K562 (cell line): ENCODE results near the gene TMEM43. TPM values are rescaled to one million over a fixed set of nuclear protein-coding genes. Genes with fewer than 3 reads are reported as not detected.

ENCODE experiments used
- CBX1 ChIP-seq: sonication (generic); IDR thresholded peaks from 2 replicates; pipeline ENCODE4 v1.6.1; 2016; ENCODE audit warnings: antibody characterized with exemption, low read depth, mild to moderate bottlenecking
- CBX3 ChIP-seq, 2 experiments: IDR thresholded peaks; 1 replicate in 1 of 2; 2 replicates in 1 of 2; pipeline ENCODE4 v1.6.1; 2012; ENCODE audit warnings: inconsistent platforms in 2 of 2, low read length in 2 of 2, borderline replicate concordance in 1 of 2, control low read depth in 1 of 2
- CBX5 ChIP-seq: IDR thresholded peaks from 2 replicates; pipeline ENCODE4 v1.6.1; 2014; ENCODE audit warnings: low read depth, borderline replicate concordance
- FOS ChIP-seq: IDR thresholded peaks from 3 replicates; pipeline ENCODE4 v1.6.1; 2011; ENCODE audit not compliant: insufficient read length; ENCODE audit errors: extremely low read depth
- IRF2 ChIP-seq: sonication (generic); formaldehyde crosslinking; IDR thresholded peaks from 2 replicates; pipeline ENCODE4 v1.8.1; 2022; ENCODE audit warnings: mild to moderate bottlenecking, missing genetic modification reagents
- MECOM ChIP-seq: fragments of 250-450 bp; sonication (Bioruptor Pico); IDR thresholded peaks from 2 replicates; pipeline ENCODE4 v1.8.0; 2022; ENCODE audit warnings: inconsistent platforms
- NR3C1 ChIP-seq: sonication (generic); formaldehyde crosslinking; IDR thresholded peaks from 2 replicates; pipeline ENCODE4 v1.8.1; 2022; ENCODE audit warnings: missing genetic modification reagents
- POLR3G ChIP-seq: IDR thresholded peaks from 2 replicates; pipeline ENCODE4 v1.6.1; 2011; ENCODE audit not compliant: insufficient read length, insufficient replicate concordance; ENCODE audit errors: extremely low read depth
- RBM17 ChIP-seq: fragments of 200-400 bp; formaldehyde crosslinking; IDR thresholded peaks from 2 replicates; pipeline ENCODE4 v1.6.1; 2017; ENCODE audit warnings: low read depth, mild to moderate bottlenecking, low read length, borderline replicate concordance
- SLC30A9 ChIP-seq: fragments of 250-450 bp; sonication (Bioruptor Pico); IDR thresholded peaks from 2 replicates; pipeline ENCODE4 v1.8.0; 2022; ENCODE audit warnings: mild to moderate bottlenecking, moderate library complexity
- SMARCE1 ChIP-seq: fragments of 450-650 bp; IDR thresholded peaks from 2 replicates; pipeline ENCODE4 v1.7.1; 2016; ENCODE audit warnings: mild to moderate bottlenecking
- TCF3 ChIP-seq: sonication (generic); formaldehyde crosslinking; IDR thresholded peaks from 2 replicates; pipeline ENCODE4 v1.4.0; 2020; ENCODE audit warnings: mild to moderate bottlenecking, missing genetic modification reagents
- XRCC5 ChIP-seq: fragments of 200-400 bp; formaldehyde crosslinking; IDR thresholded peaks from 2 replicates; pipeline ENCODE4 v1.6.1; 2017; ENCODE audit warnings: low read depth, mild to moderate bottlenecking, low read length
- ZBTB17 ChIP-seq: fragments of 450-650 bp; formaldehyde crosslinking; IDR thresholded peaks from 2 replicates; pipeline ENCODE4 v1.4.0; 2020; ENCODE audit warnings: mild to moderate bottlenecking
- ZFP36 ChIP-seq: fragments of 150-350 bp; IDR thresholded peaks from 2 replicates; pipeline ENCODE4 v1.6.1; 2018; ENCODE audit warnings: low read length, low read depth; ENCODE audit not compliant: partially characterized antibody
- ZNF134 ChIP-seq: fragments of 250-450 bp; sonication (Bioruptor Pico); conservative IDR thresholded peaks from 2 replicates; pipeline ENCODE4 v1.4.0; 2020
- ZNF24 ChIP-seq: fragments of 450-650 bp; IDR thresholded peaks from 2 replicates; pipeline ENCODE4 v1.6.1; 2016
- ZNF274 ChIP-seq: IDR thresholded peaks from 2 replicates; pipeline ENCODE4 v1.6.1; 2011; ENCODE audit warnings: low read depth, mild to moderate bottlenecking, low read length, moderate library complexity, borderline replicate concordance
- ZNF282 ChIP-seq: sonication (generic); formaldehyde crosslinking; IDR thresholded peaks from 2 replicates; pipeline ENCODE4 v1.8.1; 2023; ENCODE audit warnings: missing genetic modification reagents
- ZNF445 ChIP-seq: fragments of 250-450 bp; sonication (Bioruptor Pico); IDR thresholded peaks from 2 replicates; pipeline ENCODE4 v1.4.0; 2020; ENCODE audit warnings: low read depth, mild to moderate bottlenecking, moderate library complexity
- ZNF707 ChIP-seq: fragments of 250-450 bp; sonication (Bioruptor Pico); conservative IDR thresholded peaks from 2 replicates; pipeline ENCODE4 v1.8.0; 2022; ENCODE audit warnings: inconsistent platforms, mild to moderate bottlenecking, moderate library complexity
- polyA plus RNA-seq, 8 experiments: library from polyadenylated mRNA; depleted of rRNA in 4 of 8; stranded (reverse) in 5 of 8; unstranded in 3 of 8; fragments of >200 nt; fragmentation: Nextera tagmentation in 2 of 8; fragmentation: Illumina TruSeq in 1 of 8; extraction: Ambion mirVana in 2 of 8; extraction: Trizol in 1 of 8; gene quantifications; 2 replicates each; pipeline versions ENCODE4 v1.2.1 to v1.2.3, GENCODE V29; 2011 to 2014; ENCODE audit warnings: inconsistent platforms in 1 of 8, missing spikeins in 1 of 8
- total RNA-seq, 7 experiments: library from RNA; depleted of rRNA in 6 of 7; stranded (reverse); fragments of >200 nt in 6 of 7; fragmentation: Illumina TruSeq in 2 of 7; extraction: Trizol in 2 of 7; gene quantifications; 2 replicates each; pipeline versions ENCODE4 v1.2.1 to v1.2.3, GENCODE V29; 2011 to 2021; ENCODE audit warnings: low replicate concordance in 1 of 7
- TF ChIP-seq, protein P1 (sequence below): fragments of 200-800 bp; sonication (Bioruptor generic); IDR thresholded peaks from 2 replicates; pipeline ENCODE4 v1.6.1; 2017; ENCODE audit warnings: missing genetic modification characterization, missing compliant biosample characterization
- TF ChIP-seq, protein P2 (sequence below): IDR thresholded peaks from 2 replicates; pipeline ENCODE4 v1.6.1; 2012; ENCODE audit warnings: low read depth, low read length, improper control_type of control experiment, borderline replicate concordance
- TF ChIP-seq, protein P3 (sequence below): fragments of 250-450 bp; sonication (Bioruptor Pico); IDR thresholded peaks from 2 replicates; pipeline ENCODE4 v1.4.0; 2020; ENCODE audit warnings: mild to moderate bottlenecking, moderate library complexity
- TF ChIP-seq, protein P4 (sequence below): fragments of 250-450 bp; sonication (Bioruptor Pico); IDR thresholded peaks from 2 replicates; pipeline ENCODE4 v1.6.1; 2021; ENCODE audit warnings: mild to moderate bottlenecking

Gene TMEM43
- total and polyA plus RNA-seq, 9 of the 15 experiments (the other 6 are each of a cell fraction or from before 2014, with no cell fraction given) = 16.7 to 46.1 (median 35.7) TPM

DNA sequence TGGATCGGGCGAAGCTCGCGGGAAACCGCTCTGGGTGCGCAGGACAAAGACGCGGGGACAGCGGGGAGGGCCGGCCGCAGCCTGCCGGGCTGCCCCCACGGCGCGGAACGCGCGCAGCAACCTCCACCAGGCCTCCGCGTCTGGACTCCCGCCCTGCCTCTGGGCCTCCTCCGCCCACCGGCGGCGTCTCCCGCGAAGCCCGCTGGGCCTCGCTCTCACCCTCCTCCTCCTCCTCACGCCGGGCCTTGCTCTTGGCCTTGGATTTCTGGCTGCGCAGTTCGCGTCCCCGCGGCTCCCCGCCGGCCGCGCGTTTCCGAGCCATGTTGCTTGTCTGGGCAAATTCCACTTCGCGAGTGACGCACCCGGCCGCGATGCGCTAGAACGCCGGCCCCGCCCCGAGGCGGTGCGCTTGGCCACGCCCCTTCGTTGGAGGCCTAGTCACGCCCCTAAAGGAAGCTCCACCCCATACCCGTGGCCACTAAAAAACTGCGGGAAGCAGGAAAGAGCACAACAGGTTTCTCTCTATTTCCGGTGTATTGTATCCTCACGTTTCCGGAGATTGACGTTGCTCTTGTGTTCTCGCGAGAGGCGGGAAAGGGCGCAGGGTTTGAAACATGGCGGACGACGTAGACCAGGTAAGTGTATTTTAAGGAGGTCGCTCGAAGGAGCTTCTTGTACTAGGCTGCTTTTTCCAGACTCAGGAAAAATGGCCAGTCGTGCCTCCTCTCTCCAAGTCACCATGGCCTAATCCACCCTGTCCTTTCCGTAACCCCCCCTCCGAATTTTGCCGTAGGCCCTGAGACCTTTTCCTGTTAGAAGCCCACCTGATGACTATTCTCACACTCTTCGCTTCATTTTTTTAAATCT, 53.6 kb downstream of the TMEM43 start, which contains the start of the genes LSM3 and XPC (continued):
- TF ChIP-seq, protein P1, sequence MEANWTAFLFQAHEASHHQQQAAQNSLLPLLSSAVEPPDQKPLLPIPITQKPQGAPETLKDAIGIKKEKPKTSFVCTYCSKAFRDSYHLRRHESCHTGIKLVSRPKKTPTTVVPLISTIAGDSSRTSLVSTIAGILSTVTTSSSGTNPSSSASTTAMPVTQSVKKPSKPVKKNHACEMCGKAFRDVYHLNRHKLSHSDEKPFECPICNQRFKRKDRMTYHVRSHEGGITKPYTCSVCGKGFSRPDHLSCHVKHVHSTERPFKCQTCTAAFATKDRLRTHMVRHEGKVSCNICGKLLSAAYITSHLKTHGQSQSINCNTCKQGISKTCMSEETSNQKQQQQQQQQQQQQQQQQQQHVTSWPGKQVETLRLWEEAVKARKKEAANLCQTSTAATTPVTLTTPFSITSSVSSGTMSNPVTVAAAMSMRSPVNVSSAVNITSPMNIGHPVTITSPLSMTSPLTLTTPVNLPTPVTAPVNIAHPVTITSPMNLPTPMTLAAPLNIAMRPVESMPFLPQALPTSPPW (CRISPR knock-in tag) = peak; percentile 54
- TF ChIP-seq, protein P2, sequence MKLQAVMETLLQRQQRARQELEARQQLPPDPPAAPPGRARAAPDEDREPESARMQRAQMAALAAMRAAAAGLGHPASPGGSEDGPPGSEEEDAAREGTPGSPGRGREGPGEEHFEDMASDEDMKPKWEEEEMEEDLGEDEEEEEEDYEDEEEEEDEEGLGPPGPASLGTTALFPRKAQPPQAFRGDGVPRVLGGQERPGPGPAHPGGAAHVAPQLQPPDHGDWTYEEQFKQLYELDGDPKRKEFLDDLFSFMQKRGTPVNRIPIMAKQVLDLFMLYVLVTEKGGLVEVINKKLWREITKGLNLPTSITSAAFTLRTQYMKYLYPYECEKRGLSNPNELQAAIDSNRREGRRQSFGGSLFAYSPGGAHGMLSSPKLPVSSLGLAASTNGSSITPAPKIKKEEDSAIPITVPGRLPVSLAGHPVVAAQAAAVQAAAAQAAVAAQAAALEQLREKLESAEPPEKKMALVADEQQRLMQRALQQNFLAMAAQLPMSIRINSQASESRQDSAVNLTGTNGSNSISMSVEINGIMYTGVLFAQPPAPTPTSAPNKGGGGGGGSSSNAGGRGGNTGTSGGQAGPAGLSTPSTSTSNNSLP = no peak
- TF ChIP-seq ZNF282 (CRISPR knock-in tag) (peak; percentile 90; the same call in 1 of the 2 replicates), NR3C1 (CRISPR knock-in tag) (no peak), CBX3 (IDR thresholded peaks at IDR 0.05; ENCODE audit: borderline replicate concordance in 1 of 2, low read length in 2 of 2) (peak in 1 of 2 experiments; percentile 14; a peak in 2 of 3 replicates), SLC30A9 (CRISPR knock-in tag) (no peak), FOS (no peak), ZNF24 (peak; percentile 56), POLR3G (no peak), ZNF274 (no peak; the same call in 1 of the 2 replicates), SMARCE1 (no peak), CBX1 (peak; percentile 89; the same call in 1 of the 2 replicates), ZNF707 (CRISPR knock-in tag) (no peak), CBX5 (no peak), ZFP36 (no peak), ZNF445 (CRISPR knock-in tag) (no peak), RBM17 (no peak), XRCC5 (no peak), TCF3 (no peak; the same call in none of the 2 replicates), ZNF134 (0 out of 2 replicates have a peak, but pooled peaks have one; percentile 31), MECOM (CRISPR knock-in tag) (no peak), IRF2 (CRISPR knock-in tag) (no peak), ZBTB17 (peak; percentile 81)
- TF ChIP-seq, protein P3, sequence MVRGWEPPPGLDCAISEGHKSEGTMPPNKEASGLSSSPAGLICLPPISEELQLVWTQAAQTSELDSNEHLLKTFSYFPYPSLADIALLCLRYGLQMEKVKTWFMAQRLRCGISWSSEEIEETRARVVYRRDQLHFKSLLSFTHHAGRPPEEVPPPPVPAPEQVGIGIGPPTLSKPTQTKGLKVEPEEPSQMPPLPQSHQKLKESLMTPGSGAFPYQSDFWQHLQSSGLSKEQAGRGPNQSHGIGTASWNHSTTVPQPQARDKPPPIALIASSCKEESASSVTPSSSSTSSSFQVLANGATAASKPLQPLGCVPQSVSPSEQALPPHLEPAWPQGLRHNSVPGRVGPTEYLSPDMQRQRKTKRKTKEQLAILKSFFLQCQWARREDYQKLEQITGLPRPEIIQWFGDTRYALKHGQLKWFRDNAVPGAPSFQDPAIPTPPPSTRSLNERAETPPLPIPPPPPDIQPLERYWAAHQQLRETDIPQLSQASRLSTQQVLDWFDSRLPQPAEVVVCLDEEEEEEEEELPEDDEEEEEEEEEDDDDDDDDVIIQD (CRISPR knock-in tag) = 0 out of 2 replicates have a peak, but pooled peaks have one; percentile 53
- TF ChIP-seq, protein P4, sequence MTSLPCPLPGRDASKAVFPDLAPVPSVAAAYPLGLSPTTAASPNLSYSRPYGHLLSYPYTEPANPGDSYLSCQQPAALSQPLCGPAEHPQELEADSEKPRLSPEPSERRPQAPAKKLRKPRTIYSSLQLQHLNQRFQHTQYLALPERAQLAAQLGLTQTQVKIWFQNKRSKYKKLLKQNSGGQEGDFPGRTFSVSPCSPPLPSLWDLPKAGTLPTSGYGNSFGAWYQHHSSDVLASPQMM (CRISPR knock-in tag) = no peak
